Activated CD4-positive, alpha-beta T cell treated with anti-CD3 and anti-CD28 coated beads for 4 hours (primary cell): Measurements from ENCODE around the gene PHC2.

Experiments
- DNase-seq, 2 donors: peaks; one replicate each; pipeline ENCODE4 v3.0.0-alpha.2; 2020

The PHC2 gene

DNA sequence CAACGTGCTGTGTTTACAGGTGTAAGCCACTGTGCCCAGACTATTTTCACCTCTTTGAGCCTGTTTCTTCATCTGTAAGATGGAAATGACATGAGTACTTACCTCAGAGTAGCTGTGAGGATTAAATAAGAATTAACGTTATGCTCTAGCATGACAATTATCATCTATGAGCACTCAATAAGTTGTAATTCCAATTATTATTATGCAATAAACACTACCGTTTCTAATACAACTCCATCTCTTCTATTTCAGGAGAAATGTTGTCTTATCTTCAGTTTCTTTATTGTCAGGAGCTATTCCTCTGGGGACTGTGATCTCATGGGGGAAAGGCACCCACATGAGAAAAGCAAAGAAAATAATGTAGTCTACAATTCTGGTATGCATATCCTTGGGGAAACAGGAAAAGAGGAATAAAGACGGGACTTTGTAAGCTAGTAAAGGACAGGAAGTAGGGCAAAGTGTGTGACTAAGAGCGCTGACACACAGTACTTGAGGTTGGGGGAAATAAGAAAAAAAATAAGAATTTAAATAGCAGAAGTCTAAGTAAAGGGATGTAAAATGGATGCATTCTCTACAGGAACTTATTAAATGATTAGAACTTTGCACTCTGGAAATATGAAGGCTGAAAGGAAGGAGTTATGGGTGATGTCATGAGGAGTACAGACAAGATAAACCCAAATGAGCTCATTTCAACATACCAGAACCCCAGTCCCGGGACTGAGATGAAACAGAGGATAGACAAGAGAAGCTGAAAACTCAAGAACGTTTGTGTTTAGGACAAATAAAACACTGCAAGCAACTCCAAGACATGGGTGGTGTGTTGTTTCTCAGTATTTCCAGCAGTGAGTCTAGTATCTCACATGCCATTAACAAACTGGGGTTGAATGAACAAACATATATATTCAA, 9.8 kb downstream of the PHC2 start:
- no peak for DNase-seq

DNA sequence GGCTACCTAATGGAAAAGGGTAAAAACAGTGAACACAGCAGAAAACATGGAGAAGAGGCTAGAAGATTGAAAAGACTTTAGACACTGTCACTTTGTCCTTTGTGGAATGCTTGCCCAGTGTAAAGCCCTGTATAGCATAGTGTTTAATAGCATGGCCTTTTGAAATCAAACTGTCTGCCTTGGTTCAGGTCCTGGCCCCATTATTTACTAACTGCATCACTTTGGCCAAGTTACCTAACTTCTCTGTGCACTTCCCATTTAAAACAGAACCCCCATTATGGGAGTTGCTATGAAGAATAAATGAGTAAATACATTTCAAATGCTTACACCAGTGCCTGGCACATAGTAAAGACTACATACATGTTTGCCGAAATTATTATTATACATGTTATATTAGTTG, 12.1 kb downstream of the PHC2 start:
- DNase-seq: no peak

GRCh38 chr1:33414879-33415278, 16.0 kb downstream of the PHC2 start:
- DNase-seq: no peak

DNA sequence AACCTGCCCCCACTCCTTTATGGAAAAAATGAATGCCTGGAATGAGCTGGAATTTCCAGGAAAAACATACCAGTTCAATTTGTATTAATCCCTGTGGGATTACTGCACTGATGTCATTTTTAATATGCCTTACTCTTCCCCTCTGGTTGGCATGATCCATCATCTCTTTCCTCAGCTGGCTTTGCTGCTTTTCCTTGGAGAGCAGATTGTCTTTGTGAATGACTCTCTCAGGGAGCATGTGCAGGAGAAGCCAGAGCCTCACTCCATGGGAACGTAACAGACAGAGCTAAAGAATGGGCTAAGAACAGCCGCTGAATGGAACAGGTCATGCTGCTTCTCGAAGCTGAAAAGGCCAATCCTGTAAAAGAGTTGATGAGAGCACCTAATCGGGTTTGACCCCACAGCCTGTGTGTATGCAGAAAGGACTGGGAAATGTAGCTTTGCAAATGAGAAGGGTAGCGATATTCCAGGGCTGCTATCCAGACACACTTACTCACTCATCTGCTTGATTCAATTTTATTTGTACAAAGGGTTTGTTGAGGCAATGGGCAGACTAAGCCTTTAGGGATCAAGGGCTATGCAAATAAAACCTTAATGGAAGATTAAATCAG, 20.7 kb downstream of the PHC2 start:
- DNase-seq: no peak

- DNase-seq: no peak
Measured at GRCh38 chr1:33408093-33408436, 22.8 kb downstream of the PHC2 start.

DNA sequence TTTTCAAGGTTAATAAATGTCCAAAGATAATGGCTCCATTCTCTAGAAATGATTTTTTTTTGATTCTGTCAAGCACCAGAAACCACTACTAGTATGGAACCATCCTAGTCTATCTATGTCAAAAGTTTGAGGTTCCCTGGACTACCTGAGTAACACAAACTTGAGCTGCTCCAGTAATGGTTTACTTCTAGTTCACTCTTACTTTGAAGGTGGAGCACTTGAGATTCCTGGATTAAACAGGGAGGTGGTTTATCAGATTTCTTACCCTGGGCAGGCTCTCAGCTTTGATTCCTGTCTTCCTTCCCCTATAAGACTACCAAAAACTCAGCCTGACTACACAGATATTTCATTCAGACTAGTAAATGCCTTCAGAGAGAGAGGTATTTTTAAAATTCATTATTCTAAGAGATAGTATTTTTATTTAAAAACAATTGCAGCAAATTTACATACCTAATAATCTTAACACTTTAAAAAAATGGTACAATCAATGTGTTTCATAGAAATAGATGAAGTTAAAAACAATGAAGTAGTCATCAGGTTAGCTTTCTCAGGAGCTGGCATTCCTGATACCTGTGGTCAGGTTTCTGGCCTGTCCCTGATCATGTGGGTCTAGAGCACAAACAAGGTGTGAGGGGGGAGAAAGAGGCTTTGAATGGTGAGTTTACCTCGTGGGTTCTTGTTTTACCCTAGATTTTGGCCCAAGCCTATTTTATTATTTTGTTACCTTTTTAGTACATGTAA, 23.4 kb downstream of the PHC2 start:
- DNase-seq: no peak

DNA sequence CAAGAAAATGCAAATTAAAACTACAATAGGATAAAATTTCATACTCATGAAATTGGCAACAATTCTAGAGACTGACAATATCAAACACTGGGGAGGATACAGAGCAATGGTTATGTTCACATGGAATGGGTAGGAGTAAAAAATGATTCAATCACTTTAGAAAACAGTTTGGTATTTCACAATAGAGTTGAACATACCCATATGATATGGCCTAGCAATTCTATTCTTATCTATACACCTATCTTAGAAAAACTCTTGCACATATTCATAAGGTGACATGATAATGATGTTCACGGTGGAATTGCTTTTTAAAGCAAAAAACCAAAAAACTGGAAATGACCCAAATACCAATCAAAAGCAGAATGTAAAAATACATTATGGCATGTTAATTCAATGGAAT, 28.7 kb downstream of the PHC2 start:
- no peak for DNase-seq

DNA sequence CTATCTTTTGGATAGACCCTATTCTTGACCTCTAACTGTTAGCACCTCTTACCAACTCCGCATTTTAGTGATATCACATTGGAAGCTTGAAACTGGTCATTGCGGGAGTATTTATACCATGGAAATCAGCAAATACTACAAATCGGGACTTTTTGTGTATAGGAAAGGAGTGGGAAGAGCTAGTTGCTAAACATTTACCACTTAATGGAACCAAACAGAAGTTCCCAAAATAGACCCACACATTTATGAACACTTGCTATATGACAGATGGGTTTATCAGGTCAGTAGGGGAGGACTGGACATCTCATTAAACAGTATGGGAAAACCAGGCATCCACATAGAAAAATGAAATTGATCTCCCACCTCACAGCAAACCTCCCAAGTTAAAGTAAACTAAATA, 29.4 kb downstream of the PHC2 start:
- no peak for DNase-seq

DNA sequence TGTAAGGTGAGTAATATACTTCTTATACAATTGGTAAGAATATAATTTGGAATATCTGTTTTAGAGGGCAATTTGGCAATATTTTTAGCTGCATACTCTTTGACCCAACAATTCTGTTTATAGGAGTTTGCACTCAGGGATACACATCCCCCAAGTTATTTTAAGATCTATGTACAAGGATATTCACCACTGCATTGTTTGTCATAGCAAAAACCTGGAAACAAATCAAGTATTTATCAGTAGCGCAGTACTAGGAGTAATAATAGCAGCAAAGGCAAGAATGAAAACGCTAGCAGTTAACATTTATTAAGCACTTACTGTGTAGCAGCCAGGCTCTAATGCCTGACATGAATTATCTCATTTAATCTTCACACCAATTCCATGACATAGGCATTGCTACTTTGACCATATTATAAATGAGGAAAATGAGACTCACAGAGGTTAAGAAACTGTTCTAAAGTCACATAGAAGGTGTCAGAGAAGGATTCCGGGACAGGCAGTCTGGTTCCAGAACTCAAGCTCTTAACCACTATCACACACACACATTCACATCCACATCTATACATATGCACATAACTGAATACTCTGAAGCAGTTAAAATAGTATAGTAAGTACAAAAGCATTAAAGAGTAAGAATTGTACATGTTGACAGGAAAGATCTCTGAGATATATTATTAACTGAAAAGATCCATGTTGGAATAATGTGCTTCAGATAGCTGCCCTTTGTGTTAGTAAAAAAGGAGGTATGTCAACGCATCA, 30.6 kb downstream of the PHC2 start:
- no peak for DNase-seq

GRCh38 chr1:33399375-33399774, 31.5 kb downstream of the PHC2 start:
- no peak for DNase-seq

GRCh38 chr1:33397994-33398393, 32.9 kb downstream of the PHC2 start:
- DNase-seq: no peak

GRCh38 chr1:33397125-33397506, 33.8 kb downstream of the PHC2 start:
- DNase-seq: no peak

- DNase-seq: no peak
Measured at GRCh38 chr1:33396188-33397124, 34.4 kb downstream of the PHC2 start.

DNA sequence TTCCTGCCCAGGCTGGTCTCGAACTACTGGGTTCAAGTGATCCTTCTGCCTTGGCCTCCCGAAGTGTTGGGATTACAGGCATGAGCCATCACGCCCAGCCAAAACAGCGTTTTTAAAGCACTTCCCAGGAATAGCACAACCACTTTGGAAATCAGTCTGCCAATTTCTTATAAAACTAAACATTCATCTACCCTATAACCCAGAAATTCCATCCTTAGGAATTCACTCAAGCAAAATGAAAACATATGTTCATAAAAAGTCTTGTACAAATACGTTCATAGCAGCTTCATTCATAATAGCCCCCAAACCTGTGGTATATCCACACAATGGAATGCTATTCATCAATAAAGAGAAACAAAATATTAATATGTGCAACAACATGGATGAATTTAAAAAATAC, 36.1 kb downstream of the PHC2 start:
- no peak for DNase-seq

DNA sequence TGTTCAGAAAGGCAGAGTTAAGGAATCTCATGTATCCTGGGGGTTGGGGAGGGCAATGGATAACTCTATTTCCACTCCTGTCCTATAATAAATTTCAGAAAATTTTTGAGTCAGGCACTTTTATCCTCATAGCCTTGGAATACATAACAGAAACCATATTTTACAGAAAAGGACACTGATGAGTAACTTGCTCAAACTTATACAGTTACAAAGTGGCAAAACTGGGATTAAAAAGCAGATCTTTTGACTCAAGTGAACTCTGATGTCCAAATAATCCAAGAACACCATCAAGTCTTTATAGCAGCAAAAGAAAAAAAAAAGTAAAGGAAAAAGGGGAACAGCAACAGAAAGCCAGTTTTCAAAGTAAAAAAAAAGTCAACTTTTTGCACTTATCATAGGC, 36.9 kb downstream of the PHC2 start:
- no peak for DNase-seq

DNA sequence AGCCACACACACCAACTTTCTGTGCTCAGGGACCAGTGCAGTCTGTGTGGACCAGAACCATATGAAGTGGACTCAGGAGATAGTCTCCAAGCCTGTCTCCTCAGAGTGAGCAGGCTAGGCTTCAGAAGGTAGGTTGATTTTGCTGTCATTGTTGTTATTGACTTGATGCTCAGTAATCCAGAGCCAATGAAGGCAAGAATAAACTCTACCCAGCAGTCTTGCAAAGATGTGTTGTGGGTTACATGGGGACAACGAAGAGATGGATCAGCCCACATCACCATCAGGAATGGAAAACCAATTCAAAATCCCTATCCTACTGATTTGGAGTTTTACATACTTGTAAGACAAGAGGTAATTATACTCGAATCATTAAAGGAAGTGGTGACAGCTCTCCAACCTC, 37.4 kb downstream of the PHC2 start:
- DNase-seq: no peak

DNA sequence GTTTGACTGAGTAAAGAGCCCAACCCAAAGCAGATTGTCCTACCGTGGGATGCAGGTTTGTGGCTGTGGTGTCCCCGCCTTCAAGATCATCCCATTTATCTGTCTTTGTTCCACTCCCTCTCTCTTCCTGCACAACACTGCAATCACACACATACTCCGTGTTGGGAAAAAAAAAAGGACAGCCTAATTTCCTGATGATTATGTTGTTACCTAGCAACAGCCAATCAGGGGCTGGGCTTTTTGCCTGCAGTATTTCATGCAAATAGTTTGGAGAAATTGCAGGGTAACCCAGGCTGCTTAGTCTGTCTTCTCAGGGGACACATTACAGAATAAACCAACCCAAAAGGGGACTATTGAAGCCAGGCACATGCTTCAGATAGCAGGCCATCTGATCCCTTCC, 38.3 kb downstream of the PHC2 start:
- DNase-seq: no peak

DNA sequence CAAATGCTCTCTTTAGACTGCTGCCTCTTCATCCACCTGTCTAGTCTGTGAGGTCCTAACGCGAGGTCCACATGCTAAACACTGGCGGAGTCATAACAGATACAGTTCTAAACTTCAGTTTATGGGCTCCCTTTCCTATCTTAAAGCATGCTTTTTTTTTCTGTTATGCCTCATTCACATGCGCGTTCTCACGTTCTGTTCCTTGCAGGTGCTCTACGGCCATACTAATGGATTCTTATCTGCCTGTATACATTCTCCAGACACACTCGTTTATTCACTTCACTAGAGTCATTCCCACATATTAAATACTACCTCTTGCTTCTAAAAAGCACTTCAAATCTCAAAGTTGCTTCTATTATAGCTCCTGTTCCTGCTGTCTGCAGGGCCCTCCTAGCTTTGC, 38.7 kb downstream of the PHC2 start:
- no peak for DNase-seq

DNA sequence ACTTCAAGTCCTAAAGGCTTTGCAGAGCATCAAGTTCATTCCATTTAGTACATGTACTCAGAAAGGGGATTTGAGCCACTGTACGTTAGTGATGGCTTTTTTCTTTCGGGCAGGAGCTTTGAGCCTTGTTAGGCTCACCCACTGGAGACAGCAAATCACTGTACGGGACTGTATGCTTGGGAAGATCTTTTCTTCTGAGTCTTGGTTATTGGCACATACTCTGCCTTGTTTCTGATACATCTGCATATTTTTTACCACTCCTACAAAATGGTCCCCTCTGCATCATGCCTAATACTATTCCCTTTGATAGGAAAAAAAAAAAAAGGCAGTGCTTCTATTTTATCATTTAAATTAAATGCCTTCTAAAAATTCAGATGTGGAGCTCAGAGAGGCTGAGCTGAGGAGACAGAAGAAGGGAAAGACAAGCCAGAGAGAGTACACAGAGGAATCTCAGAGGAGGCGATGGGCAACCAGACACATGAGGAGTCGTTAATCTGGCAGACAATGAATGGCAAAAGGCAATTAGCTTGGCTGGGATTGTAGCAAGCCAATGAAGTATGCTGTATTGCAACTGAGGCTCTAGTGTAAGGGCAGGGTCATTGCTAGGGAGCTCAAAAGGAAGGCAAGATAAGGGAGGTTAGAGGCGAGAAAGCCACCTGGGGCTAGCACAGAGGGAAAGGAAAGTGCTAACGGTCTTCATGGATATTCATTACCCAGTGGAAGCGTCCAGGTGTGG, 39.4 kb downstream of the PHC2 start:
- no peak for DNase-seq

- DNase-seq: no peak
Measured at GRCh38 chr1:33390542-33390941, 40.4 kb downstream of the PHC2 start.
